Measurements from ENCODE around the gene MAPK10.
A peak's percentile ranks its signal among the peaks of the same experiment; 100 is the strongest.

MAPK10 gene

GRCh38 chr4:86388252-86388651, 28.4 kb upstream of the MAPK10 start:
- no peak for DNase-seq (ENCODE audit: low read depth)
- TF ChIP-seq CTCF (IDR thresholded peaks at IDR 0.05; ENCODE audit: insufficient read depth, low read depth, low read length, missing control alignments): no peak
- no peak overlapping the region for H3K4me3 ChIP-seq (ENCODE audit: low read length)

GRCh38 chr4:86386817-86387415, 27.1 kb upstream of the MAPK10 start:
- TF ChIP-seq CTCF (IDR thresholded peaks at IDR 0.05; ENCODE audit: insufficient read depth, low read depth, low read length, missing control alignments): no peak
- DNase-seq (ENCODE audit: low read depth): no peak
- H3K4me3 ChIP-seq (ENCODE audit: low read length): no peak overlapping the region

- no peak overlapping the region for H3K4me3 ChIP-seq (ENCODE audit: low read length)
- DNase-seq (ENCODE audit: low read depth): no peak
- no peak for TF ChIP-seq CTCF (IDR thresholded peaks at IDR 0.05; ENCODE audit: insufficient read depth, low read depth, low read length, missing control alignments)
Measured at GRCh38 chr4:86386201-86386600, 26.3 kb upstream of the MAPK10 start.

GRCh38 chr4:86381431-86381830, 21.6 kb upstream of the MAPK10 start:
- no peak overlapping the region for H3K4me3 ChIP-seq (ENCODE audit: low read length)
- no peak for DNase-seq (ENCODE audit: low read depth)
- no peak for TF ChIP-seq CTCF (IDR thresholded peaks at IDR 0.05; ENCODE audit: insufficient read depth, low read depth, low read length, missing control alignments)

GRCh38 chr4:86380181-86380724, 20.4 kb upstream of the MAPK10 start:
- TF ChIP-seq CTCF (IDR thresholded peaks at IDR 0.05; ENCODE audit: insufficient read depth, low read depth, low read length, missing control alignments): no peak

GRCh38 chr4:86376850-86377249, 17.0 kb upstream of the MAPK10 start:
- TF ChIP-seq CTCF (IDR thresholded peaks at IDR 0.05; ENCODE audit: insufficient read depth, low read depth, low read length, missing control alignments): no peak
- no peak overlapping the region for H3K4me3 ChIP-seq (ENCODE audit: low read length)
- peak; percentile 39 for DNase-seq (ENCODE audit: low read depth)

More at GRCh38 chr4:86380181-86380724, 20.4 kb upstream of the MAPK10 start:
- no peak for DNase-seq (ENCODE audit: low read depth)
- no peak overlapping the region for H3K4me3 ChIP-seq (ENCODE audit: low read length)

- no peak for DNase-seq (ENCODE audit: low read depth)
- no peak overlapping the region for H3K4me3 ChIP-seq (ENCODE audit: low read length)
- no peak for TF ChIP-seq CTCF (IDR thresholded peaks at IDR 0.05; ENCODE audit: insufficient read depth, low read depth, low read length, missing control alignments)
Measured at GRCh38 chr4:86368433-86368832, 8.6 kb upstream of the MAPK10 start.
